GM12874 (cell line): Measurements from ENCODE around the gene TBX6.

Experiments used
- CTCF ChIP-seq: IDR thresholded peaks from 2 replicates; pipeline ENCODE4 v1.5.1; 2011; ENCODE audit warnings: low read depth, mild to moderate bottlenecking, control low read depth, low read length, moderate library complexity; ENCODE audit not compliant: insufficient read depth

The TBX6 gene

GRCh38 chr16:30087181-30087898, 4.4 kb downstream of the TBX6 start:
- no peak for TF ChIP-seq CTCF

- TF ChIP-seq CTCF = no peak
Observed at GRCh38 chr16:30086291-30087140, 5.2 kb downstream of the TBX6 start.

- TF ChIP-seq CTCF = no peak
Observed at GRCh38 chr16:30085820-30086219, 5.9 kb downstream of the TBX6 start.

- TF ChIP-seq CTCF = no peak
Observed at GRCh38 chr16:30085247-30085646, 6.5 kb downstream of the TBX6 start.

- TF ChIP-seq CTCF = no peak
Observed at GRCh38 chr16:30084816-30085159, 6.9 kb downstream of the TBX6 start.

GRCh38 chr16:30084096-30084815, 7.5 kb downstream of the TBX6 start:
- TF ChIP-seq CTCF = no peak

GRCh38 chr16:30083216-30084055, 8.3 kb downstream of the TBX6 start:
- no peak for TF ChIP-seq CTCF
